NCI-H2171 (cell line): ENCODE data around the gene PALM2AKAP2.
"Not testable (repeated sequence)": the region's sequence is repeated elsewhere in the genome, so short reads cannot be mapped to it uniquely, and the experiment has no call there.

Source experiments
- DNase-seq: peaks from one replicate; lab custom pipeline; 2025; lab: John Stamatoyannopoulos, UW

The PALM2AKAP2 gene

GRCh38 chr9:109805050-109805449 is 25.1 kb downstream of the PALM2AKAP2 start:
- no peak for DNase-seq

DNA sequence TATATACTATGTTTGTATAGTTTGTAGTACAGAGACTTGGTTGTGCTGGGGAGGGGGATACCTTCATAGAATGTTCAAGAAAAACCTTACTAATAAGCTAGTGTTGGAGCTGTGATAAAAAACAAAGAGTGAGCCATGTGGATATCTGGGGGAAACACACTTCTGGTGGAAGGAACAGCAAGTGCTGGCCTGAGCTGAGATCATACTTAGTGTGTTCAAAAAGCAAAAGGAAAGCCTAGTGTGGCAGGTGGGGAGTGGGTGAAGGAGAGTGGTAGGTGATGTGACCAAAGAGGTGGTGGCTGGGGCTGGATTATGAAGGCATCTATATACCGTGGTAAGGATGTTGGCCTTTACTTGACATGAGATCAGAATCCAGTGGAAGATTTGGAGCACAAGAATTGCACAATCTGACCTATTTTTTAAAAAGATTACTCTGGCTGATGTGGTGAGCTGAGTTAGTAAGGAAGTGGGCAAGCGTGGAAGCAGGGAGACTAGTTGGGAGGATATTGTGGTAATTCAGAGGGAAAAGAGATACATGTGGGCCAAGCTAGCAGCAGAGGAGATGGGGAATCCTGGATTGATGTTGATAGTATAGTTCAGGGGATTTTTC is 26.6 kb downstream of the PALM2AKAP2 start:
- no peak for DNase-seq

DNA sequence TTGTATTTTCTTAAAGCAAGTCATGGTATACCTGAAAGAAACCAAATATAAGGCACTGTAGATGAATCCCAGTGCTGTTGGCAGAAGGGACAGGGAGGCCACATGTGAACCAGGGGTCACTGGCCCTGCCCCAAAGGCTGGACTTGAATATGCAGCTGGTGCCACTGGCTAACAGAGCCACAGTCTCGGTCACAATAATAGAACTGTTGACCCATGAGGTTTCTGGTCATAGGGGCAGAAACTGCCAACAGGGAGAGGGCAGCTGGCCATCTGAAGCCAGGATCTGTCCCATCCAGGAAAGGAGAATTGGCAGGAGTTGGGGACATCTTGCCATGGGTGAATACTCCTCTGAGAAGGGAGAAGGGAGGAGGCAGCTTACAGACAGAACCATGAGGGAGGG is 31.9 kb downstream of the PALM2AKAP2 start:
- no peak for DNase-seq

DNA sequence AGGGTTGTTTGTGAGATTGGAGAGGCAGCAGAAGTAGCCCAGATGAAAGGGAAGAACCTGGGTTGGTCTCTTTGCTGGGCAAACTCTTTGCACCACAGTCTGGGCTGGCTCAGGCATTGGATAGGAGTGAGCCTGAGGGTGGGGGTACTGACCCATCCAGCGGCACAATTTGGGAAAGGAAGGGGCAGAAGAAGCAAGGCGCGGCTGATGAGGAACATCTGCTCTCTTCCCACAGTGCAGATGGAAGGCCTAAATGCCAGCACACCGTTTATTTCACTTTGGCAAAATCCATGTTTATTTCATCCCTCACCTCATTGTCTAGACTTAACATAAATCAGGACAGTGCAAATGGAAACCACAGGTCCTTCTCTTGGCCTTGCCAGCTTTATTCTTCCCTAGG is 32.3 kb downstream of the PALM2AKAP2 start:
- no peak for DNase-seq

GRCh38 chr9:109812818-109813281 is 32.9 kb downstream of the PALM2AKAP2 start:
- no peak for DNase-seq

- DNase-seq: no peak
Measured at GRCh38 chr9:109813303-109813702, 33.3 kb downstream of the PALM2AKAP2 start.

DNA sequence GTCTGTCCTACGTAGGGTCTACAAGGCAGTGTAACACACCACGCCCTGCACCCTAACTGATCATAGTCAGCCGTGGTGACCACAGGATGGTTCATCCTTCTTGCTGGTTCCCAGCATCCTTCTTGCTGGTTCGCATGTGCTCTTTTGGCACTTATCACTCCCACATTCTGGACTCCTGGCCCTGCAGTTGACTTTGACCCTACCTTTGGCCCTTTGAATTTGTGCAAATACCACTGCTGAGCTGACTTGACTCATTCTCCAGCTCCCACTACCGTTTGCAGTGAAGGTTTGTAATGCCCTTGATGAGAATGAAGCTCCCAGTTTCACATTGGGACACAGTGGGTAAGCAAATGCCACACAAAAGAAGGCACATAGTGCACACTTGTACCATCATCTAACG is 33.8 kb downstream of the PALM2AKAP2 start:
- DNase-seq: no peak

GRCh38 chr9:109815366-109815947 is 35.5 kb downstream of the PALM2AKAP2 start:
- no peak for DNase-seq

- no peak for DNase-seq
Measured at GRCh38 chr9:109816490-109816889, 36.5 kb downstream of the PALM2AKAP2 start.

DNA sequence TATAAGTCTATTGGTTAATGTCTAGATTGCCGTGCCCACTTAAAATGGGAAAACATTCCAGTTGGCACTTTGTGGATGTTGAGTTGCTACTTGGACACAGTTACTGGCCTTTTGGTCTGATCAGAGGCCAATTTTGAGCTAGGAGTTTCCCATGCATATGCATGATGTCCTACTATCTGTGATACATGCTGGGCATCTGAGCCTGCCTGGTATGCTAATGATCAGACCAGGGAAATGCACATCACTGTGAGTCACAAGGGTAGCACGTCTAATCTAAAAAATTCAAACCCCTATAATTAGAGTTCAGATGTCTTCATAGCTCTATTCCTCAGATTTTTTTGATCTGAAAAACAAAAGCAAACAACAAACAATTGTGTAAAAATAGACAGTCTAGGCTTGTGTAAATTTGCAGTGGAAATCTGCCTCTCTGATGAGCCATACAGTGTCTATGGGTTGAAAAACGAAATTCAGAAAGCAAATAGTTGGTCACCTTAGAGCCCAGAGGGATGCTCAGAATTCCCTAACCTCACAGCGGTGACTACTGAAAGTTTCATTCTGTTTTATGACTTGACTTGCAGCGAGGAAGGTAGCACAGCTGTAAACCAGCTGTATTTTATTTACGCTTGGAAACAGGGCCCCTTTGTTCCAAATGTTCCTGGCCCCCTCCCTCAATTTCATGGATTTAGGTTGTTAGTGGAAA is 37.3 kb downstream of the PALM2AKAP2 start:
- DNase-seq: no peak

- peak; percentile 33 for DNase-seq
Measured at GRCh38 chr9:109817846-109818472, 38.0 kb downstream of the PALM2AKAP2 start.

- no peak for DNase-seq
Measured at GRCh38 chr9:109821711-109822110, 41.7 kb downstream of the PALM2AKAP2 start.

DNA sequence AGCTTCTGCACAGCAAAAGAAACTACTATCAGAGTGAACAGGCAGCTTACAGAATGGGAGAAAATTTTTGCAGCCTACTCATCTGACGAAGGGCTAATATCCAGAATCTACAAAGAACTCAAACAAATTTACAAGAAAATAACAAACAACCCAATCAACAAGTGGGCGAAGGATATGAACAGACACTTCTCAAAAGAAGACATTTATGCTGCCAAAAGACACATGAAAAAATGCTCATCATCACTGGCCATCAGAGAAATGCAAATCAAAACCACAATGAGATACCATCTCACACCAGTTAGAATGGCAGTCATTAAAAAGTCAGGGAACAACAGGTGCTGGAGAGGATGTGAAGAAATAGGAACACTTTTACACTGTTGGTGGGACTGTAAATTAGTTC is 45.4 kb downstream of the PALM2AKAP2 start:
- DNase-seq: not testable (repeated sequence)

- DNase-seq: no peak
Measured at GRCh38 chr9:109826559-109826958, 46.6 kb downstream of the PALM2AKAP2 start.

- DNase-seq: no peak
Measured at GRCh38 chr9:109828254-109828653, 48.3 kb downstream of the PALM2AKAP2 start.
